HAP-1 (cell line): ENCODE measurements around the gene BICDL2.
A peak's percentile ranks its signal among the peaks of the same experiment; 100 is the strongest.

Experiments used
- DNase-seq, 2 experiments: peaks; one replicate each; pipeline ENCODE4 v3.0.0-alpha.2; 2016 to 2020; ENCODE audit warnings: low spot score in 2 of 2
- H3K27me3 ChIP-seq: fragments of 250-450 bp; sonication (Bioruptor Pico); 2 replicates; pipeline ENCODE4 v1.5.1; 2020; ENCODE audit warnings: low read depth, mild to moderate bottlenecking, moderate library complexity
- H3K36me3 ChIP-seq: fragments of 250-450 bp; sonication (Bioruptor Pico); replicated peaks from 2 replicates; pipeline ENCODE4 v1.5.1; 2020; ENCODE audit warnings: mild to moderate bottlenecking
- H3K4me1 ChIP-seq: fragments of 250-450 bp; sonication (Bioruptor Pico); 2 replicates; pipeline ENCODE4 v1.5.1; 2020; ENCODE audit warnings: mild to moderate bottlenecking
- H3K4me3 ChIP-seq: fragments of 250-450 bp; sonication (Bioruptor Pico); 2 replicates; pipeline ENCODE4 v1.5.1; 2020; ENCODE audit warnings: mild to moderate bottlenecking, moderate library complexity
- H3K9me3 ChIP-seq: fragments of 250-450 bp; sonication (Bioruptor Pico); 2 replicates; pipeline ENCODE4 v1.5.1; 2020; ENCODE audit warnings: mild to moderate bottlenecking, moderate library complexity
- in situ Hi-C: fragments of 300-500 bp; cut with MboI; formaldehyde crosslinking; loops from 3 replicates; pipeline ENCODE4 v1.14.3; 2020; ENCODE audit warnings: low sequenced_read_pairs, inconsistent platforms, mixed read lengths

BICDL2 gene

GRCh38 chr16:2981899-2982250 lies 54.9 kb downstream of the BICDL2 start:
- H3K9me3 ChIP-seq, result no peaks in the 10 kb centered on the region
- no peak for DNase-seq
- H3K4me1 ChIP-seq, result peaks cover 37% of the 10 kb centered on the region
- in situ Hi-C loops, result no loop called here
- H3K36me3 ChIP-seq, result peaks cover 26% of the 10 kb centered on the region
- H3K4me3 ChIP-seq, result no peak overlapping the region
- H3K27me3 ChIP-seq, result no peaks in the 10 kb centered on the region

DNA sequence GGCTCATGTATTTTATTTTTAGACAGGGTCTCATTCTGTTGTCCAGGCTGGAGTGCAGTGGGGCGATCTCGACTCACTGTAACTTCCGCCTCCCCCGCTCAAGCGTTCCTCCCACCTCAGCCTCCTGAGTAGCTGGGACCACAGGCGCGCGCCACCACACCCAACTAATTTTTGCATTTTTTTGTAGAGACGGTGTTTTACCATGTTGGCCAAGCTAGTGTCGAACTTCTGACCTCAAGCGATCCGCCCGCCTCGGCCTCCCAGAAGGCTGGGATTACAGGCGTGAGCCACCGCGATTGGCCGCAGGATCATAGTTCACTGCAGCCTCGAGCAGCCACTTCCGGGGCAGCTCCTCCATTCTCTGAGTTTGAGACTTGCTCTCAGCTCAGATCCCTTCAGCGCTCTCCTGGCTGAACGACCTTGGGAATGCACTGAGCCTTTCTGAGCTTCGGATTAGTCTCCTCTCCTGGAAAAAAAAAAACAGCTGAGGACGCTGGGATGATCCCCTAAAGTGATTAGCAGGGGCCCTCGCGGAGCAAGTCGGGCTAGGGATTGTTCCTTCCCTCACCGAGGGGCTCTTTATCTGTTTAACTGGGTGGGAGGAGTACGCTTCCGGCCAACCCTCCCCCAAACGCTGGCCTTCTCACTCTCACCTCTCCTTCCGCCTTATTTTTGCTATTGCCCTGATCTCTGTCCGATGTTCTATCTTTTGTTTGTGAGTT lies 55.4 kb downstream of the BICDL2 start:
- no peaks in the 10 kb centered on the region for H3K27me3 ChIP-seq
- H3K4me3 ChIP-seq, result peak overlapping the region; percentile 78; the same call in 1 of the 2 replicates
- in situ Hi-C loops, result no loop called here
- peaks cover 31% of the 10 kb centered on the region for H3K36me3 ChIP-seq
- peak in 1 of 2 experiments; percentile 57 for DNase-seq
- H3K4me1 ChIP-seq, result peaks cover 37% of the 10 kb centered on the region
- no peaks in the 10 kb centered on the region for H3K9me3 ChIP-seq

DNA sequence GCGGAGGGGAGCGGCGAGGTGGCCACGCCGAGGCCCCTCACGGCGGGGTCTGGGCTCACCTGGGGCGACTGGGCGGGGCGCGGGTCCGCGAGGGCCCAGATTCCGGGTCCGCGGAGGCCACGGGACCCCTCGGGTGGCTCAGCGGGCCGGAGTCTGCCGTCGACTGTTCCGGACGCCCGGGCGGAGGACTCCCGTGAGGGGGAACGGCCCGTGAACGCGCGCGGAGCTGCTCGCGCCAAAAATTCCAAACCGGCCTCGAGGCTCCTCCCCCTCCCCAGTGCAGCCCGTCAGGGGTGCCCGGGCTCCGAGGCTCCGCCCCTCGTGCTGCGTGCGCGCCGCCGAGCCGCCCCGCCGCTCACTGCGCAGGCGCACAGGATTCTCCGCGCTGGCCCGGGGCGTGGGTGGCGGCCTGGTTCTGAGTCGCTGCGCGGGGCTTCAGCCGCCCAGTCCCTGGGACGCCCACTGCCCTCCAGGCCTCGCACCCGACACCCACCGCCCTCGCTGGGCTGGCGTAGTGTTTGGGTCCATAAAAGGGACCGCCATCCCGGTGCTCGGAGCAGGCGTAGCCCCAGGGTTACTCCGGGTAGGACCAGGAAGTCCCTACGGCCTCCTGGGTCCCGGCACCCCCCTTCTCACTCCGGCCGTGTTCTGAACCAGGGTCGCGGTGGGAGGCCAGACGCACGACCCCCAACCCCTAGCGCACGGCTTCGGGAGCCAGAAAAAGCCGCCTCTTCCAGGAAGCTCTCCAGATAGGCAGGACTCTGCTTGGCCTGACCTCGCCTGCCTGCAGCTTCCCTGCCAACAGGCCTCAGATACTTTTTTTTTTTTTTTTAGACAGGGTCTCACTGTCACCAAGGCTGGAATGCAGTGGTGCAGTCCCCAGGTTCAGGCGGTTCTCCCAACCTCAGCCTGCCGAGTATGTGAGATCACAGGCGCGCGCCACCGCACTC lies 56.2 kb downstream of the BICDL2 start, which contains the start of gene PKMYT1:
Gene PKMYT1 (minus strand): TSS at position 220 of the 950 bp plus-strand sequence. CDS start 789 bp downstream, outside the sequence.
- no peaks in the 10 kb centered on the region for H3K27me3 ChIP-seq
- peak within 1 kb of the TSS; percentile 78 for H3K4me3 ChIP-seq
- peaks cover 39% of the 10 kb centered on the region for H3K36me3 ChIP-seq
- H3K9me3 ChIP-seq, result no peaks in the 10 kb centered on the region
- DNase-seq, result peak; percentile 84 to 95
- peaks cover 37% of the 10 kb centered on the region for H3K4me1 ChIP-seq
- in situ Hi-C loops, result no loop called here

DNA sequence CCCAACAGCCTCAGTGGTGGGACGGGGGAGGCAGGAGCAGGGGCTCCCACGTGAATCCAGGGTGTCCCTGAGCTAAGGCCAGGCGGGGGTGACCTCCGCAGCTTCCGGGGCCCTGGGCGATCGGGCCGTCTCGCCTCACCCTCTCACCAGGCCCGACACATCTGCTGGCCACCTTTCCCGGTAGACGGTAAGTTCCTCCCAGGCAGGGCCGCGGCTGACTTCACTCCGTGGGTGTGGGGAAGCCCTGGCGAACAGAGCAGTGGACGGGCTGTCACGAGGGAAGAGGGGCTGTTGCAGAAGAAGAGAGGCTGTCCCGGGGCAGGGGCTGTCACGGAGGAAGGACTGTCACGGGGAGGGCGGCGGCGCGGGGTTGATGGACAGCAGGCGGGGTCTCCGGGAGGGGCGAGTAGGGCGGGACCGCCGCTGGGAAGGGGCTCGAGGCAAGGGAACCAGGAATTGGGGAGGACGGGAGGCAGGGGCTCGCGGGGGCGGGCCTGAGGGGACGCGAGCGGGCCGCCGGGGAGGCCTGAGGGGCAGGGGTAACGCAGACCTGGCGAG lies 57.0 kb downstream of the BICDL2 start:
- H3K9me3 ChIP-seq, result no peaks in the 10 kb centered on the region
- in situ Hi-C loops, result no loop called here
- peaks cover 47% of the 10 kb centered on the region for H3K36me3 ChIP-seq
- no peaks in the 10 kb centered on the region for H3K27me3 ChIP-seq
- peak overlapping the region; percentile 78 for H3K4me3 ChIP-seq
- DNase-seq, result peak in 1 of 2 experiments; percentile 76
- H3K4me1 ChIP-seq, result peaks cover 37% of the 10 kb centered on the region
